Right atrium auricular region (tissue), 2 donors: Measurements from ENCODE around the gene DUSP7. TPM values are rescaled to one million over a fixed set of nuclear protein-coding genes. Genes with fewer than 3 reads are reported as not detected.

ENCODE experiments used
- DNase-seq: peaks from one replicate; pipeline ENCODE4 v3.0.0-alpha.2; 2019; ENCODE audit warnings: low spot score
- H3K27ac ChIP-seq, 2 donors: fragments of 200-600 bp; sonication (generic); 1 replicate in 1 of 2; 2 replicates in 1 of 2; pipeline ENCODE4 v1.5.1; 2016 to 2019
- H3K27me3 ChIP-seq, 2 donors: fragments of 200-600 bp; sonication (generic); one replicate each; pipeline versions ENCODE4 v1.5.1 to v1.6.0; 2017 to 2019
- H3K36me3 ChIP-seq: fragments of 200-600 bp; sonication (generic); one replicate; pipeline ENCODE4 v1.5.1; 2016
- H3K4me1 ChIP-seq, 2 donors: fragments of 200-600 bp; sonication (generic); one replicate each; pipeline versions ENCODE4 v1.5.1 to v1.6.0; 2017 to 2019
- H3K4me3 ChIP-seq, 2 donors: fragments of 200-600 bp; sonication (generic); 1 replicate in 1 of 2; 2 replicates in 1 of 2; pipeline ENCODE4 v1.5.1; 2017 to 2019; ENCODE audit warnings: mild to moderate bottlenecking in 1 of 2, moderate library complexity in 1 of 2
- H3K9me3 ChIP-seq, 2 donors: fragments of 200-600 bp; sonication (generic); one replicate each; pipeline ENCODE4 v1.5.1; 2019
- CTCF ChIP-seq, 2 donors: fragments of 200-600 bp; sonication (generic); IDR thresholded peaks; one replicate each; pipeline ENCODE4 v1.5.1; 2019; ENCODE audit warnings: antibody characterized with exemption in 2 of 2
- total RNA-seq, 2 donors: library from RNA; depleted of rRNA; stranded (reverse); fragments of >200 nt; gene quantifications; one replicate each; pipeline ENCODE4 v1.1.0, GENCODE V29; 2016

Gene DUSP7
- total RNA-seq, 2 donors from 2014 or later: 17.7 to 33.7 TPM

- peaks cover 0 to 98% of the 10 kb centered on the region in 2 donors for H3K4me1 ChIP-seq
- H3K4me3 ChIP-seq: no peak overlapping the region
- no peaks in the 10 kb centered on the region for H3K36me3 ChIP-seq
- no peak for TF ChIP-seq CTCF (IDR thresholded peaks at IDR 0.05)
- no peaks in the 10 kb centered on the region for H3K27me3 ChIP-seq
- H3K9me3 ChIP-seq: no peaks in the 10 kb centered on the region
- peak overlapping the region; percentile 93 to 96 for H3K27ac ChIP-seq
- peak; percentile 68 for DNase-seq
These were observed 36.9 kb downstream of the DUSP7 start for GRCh38 chr3:52019352-52020080.

- DNase-seq: no peak
These were observed 37.9 kb downstream of the DUSP7 start for GRCh38 chr3:52018319-52019000.

GRCh38 chr3:52017586-52017985, 38.8 kb downstream of the DUSP7 start:
- Histone ChIP-seq H3K36me3 (no peaks in the 10 kb centered on the region), H3K4me1 (peaks cover 0 to 94% of the 10 kb centered on the region in 2 donors), H3K27ac (peak overlapping the region; percentile 93 to 96), H3K9me3 (no peaks in the 10 kb centered on the region), H3K4me3 (no peak overlapping the region), H3K27me3 (no peaks in the 10 kb centered on the region)
- DNase-seq: no peak
- no peak for TF ChIP-seq CTCF (IDR thresholded peaks at IDR 0.05)

More at GRCh38 chr3:52018319-52019000, 37.9 kb downstream of the DUSP7 start:
- H3K27me3 ChIP-seq: no peaks in the 10 kb centered on the region
- peaks cover 0 to 94% of the 10 kb centered on the region in 2 donors for H3K4me1 ChIP-seq
- no peak overlapping the region for H3K4me3 ChIP-seq
- no peak for TF ChIP-seq CTCF (IDR thresholded peaks at IDR 0.05)
- no peaks in the 10 kb centered on the region for H3K36me3 ChIP-seq
- no peaks in the 10 kb centered on the region for H3K9me3 ChIP-seq
- peak overlapping the region; percentile 93 to 96 for H3K27ac ChIP-seq

GRCh38 chr3:52015438-52016228, 40.7 kb downstream of the DUSP7 start:
- no peaks in the 10 kb centered on the region for H3K36me3 ChIP-seq
- no peak for DNase-seq
- H3K9me3 ChIP-seq: no peaks in the 10 kb centered on the region
- peak overlapping the region; percentile 93 to 96 for H3K27ac ChIP-seq
- no peak for TF ChIP-seq CTCF (IDR thresholded peaks at IDR 0.05)
- no peak overlapping the region for H3K4me3 ChIP-seq
- H3K4me1 ChIP-seq: peaks cover 0 to 76% of the 10 kb centered on the region in 2 donors
- no peaks in the 10 kb centered on the region for H3K27me3 ChIP-seq

- DNase-seq: no peak
- H3K36me3 ChIP-seq: no peaks in the 10 kb centered on the region
- TF ChIP-seq CTCF (IDR thresholded peaks at IDR 0.05): peak in 1 of 2 donors; percentile 17
- H3K4me1 ChIP-seq: peaks cover 0 to 65% of the 10 kb centered on the region in 2 donors
- no peaks in the 10 kb centered on the region for H3K9me3 ChIP-seq
- H3K27me3 ChIP-seq: no peaks in the 10 kb centered on the region
- H3K27ac ChIP-seq: peak overlapping the region; percentile 93 to 96
- H3K4me3 ChIP-seq: no peak overlapping the region
These were observed 41.8 kb downstream of the DUSP7 start for GRCh38 chr3:52014613-52015012.
